SJCRH30 (cell line): ENCODE measurements around the gene STAT4. TPM values are rescaled to one million over a fixed set of nuclear protein-coding genes. Genes with fewer than 3 reads are reported as not detected.

Source experiments
- DNase-seq, 2 experiments: peaks; one replicate each; pipeline ENCODE4 v3.0.0-alpha.2; 2015 to 2020
- H3K27ac ChIP-seq: fragments of 250-450 bp; sonication (Bioruptor Pico); 2 replicates; pipeline ENCODE4 v1.5.1; 2020; ENCODE audit warnings: mild to moderate bottlenecking, moderate library complexity
- H3K27me3 ChIP-seq: fragments of 250-450 bp; sonication (Bioruptor Pico); 2 replicates; pipeline ENCODE4 v1.5.1; 2020; ENCODE audit warnings: mild to moderate bottlenecking, moderate library complexity
- H3K36me3 ChIP-seq: fragments of 250-450 bp; sonication (Bioruptor Pico); 2 replicates; pipeline ENCODE4 v1.5.1; 2020; ENCODE audit warnings: mild to moderate bottlenecking, moderate library complexity
- H3K4me1 ChIP-seq: fragments of 250-450 bp; sonication (Bioruptor Pico); 2 replicates; pipeline ENCODE4 v1.5.1; 2020; ENCODE audit warnings: mild to moderate bottlenecking, moderate library complexity
- H3K4me3 ChIP-seq: fragments of 250-450 bp; sonication (Bioruptor Pico); 2 replicates; pipeline ENCODE4 v1.5.1; 2020; ENCODE audit warnings: mild to moderate bottlenecking, moderate library complexity
- H3K9me3 ChIP-seq: fragments of 250-450 bp; sonication (Bioruptor Pico); replicated peaks from 2 replicates; pipeline ENCODE4 v1.5.1; 2020; ENCODE audit warnings: mild to moderate bottlenecking, moderate library complexity
- total RNA-seq: library from RNA; depleted of rRNA; stranded (reverse); fragments of >200 nt; shearing (Covaris generic); gene quantifications from 2 replicates; pipeline ENCODE4 v1.2.3, GENCODE V29; 2014

The STAT4 gene
- total RNA-seq, 1 experiment from 2014 or later: 0.16 TPM

GRCh38 chr2:191145769-191146471 is 4.9 kb downstream of the STAT4 start:
- H3K9me3 ChIP-seq: no peaks in the 10 kb centered on the region
- H3K4me3 ChIP-seq: no peak overlapping the region
- no peaks in the 10 kb centered on the region for H3K36me3 ChIP-seq
- peaks cover 14% of the 10 kb centered on the region for H3K27me3 ChIP-seq
- no peak for DNase-seq
- H3K4me1 ChIP-seq: no peaks in the 10 kb centered on the region
- H3K27ac ChIP-seq: no peak overlapping the region

- H3K27ac ChIP-seq: no peak overlapping the region
Measured at GRCh38 chr2:191144217-191144616, 6.6 kb downstream of the STAT4 start.

GRCh38 chr2:191143791-191144190 is 7.0 kb downstream of the STAT4 start:
- no peak for DNase-seq
- peaks cover 15% of the 10 kb centered on the region for H3K27me3 ChIP-seq
- no peaks in the 10 kb centered on the region for H3K36me3 ChIP-seq
- H3K27ac ChIP-seq: no peak overlapping the region
- no peaks in the 10 kb centered on the region for H3K4me1 ChIP-seq
- no peaks in the 10 kb centered on the region for H3K9me3 ChIP-seq
- no peak overlapping the region for H3K4me3 ChIP-seq

More at GRCh38 chr2:191144217-191144616, 6.6 kb downstream of the STAT4 start:
- Histone ChIP-seq H3K36me3 (no peaks in the 10 kb centered on the region), H3K9me3 (no peaks in the 10 kb centered on the region), H3K4me3 (no peak overlapping the region), H3K27me3 (peaks cover 15% of the 10 kb centered on the region), H3K4me1 (no peaks in the 10 kb centered on the region)
- DNase-seq: no peak

- Histone ChIP-seq H3K27ac (no peak overlapping the region), H3K4me1 (no peaks in the 10 kb centered on the region), H3K27me3 (peaks cover 5% of the 10 kb centered on the region), H3K36me3 (no peaks in the 10 kb centered on the region), H3K9me3 (no peaks in the 10 kb centered on the region), H3K4me3 (no peak overlapping the region)
- no peak for DNase-seq
Measured at GRCh38 chr2:191128911-191129304, 21.9 kb downstream of the STAT4 start.

- Histone ChIP-seq H3K4me3 (no peak overlapping the region), H3K9me3 (no peaks in the 10 kb centered on the region), H3K36me3 (no peaks in the 10 kb centered on the region), H3K27me3 (peaks cover 5% of the 10 kb centered on the region), H3K27ac (no peak overlapping the region), H3K4me1 (no peaks in the 10 kb centered on the region)
- DNase-seq: no peak
Measured at GRCh38 chr2:191128172-191128910, 22.5 kb downstream of the STAT4 start.

GRCh38 chr2:191127235-191127634 is 23.6 kb downstream of the STAT4 start:
- no peak overlapping the region for H3K27ac ChIP-seq
- H3K27me3 ChIP-seq: peaks cover 5% of the 10 kb centered on the region
- no peak for DNase-seq
- H3K9me3 ChIP-seq: no peaks in the 10 kb centered on the region
- no peak overlapping the region for H3K4me3 ChIP-seq
- H3K4me1 ChIP-seq: no peaks in the 10 kb centered on the region
- no peaks in the 10 kb centered on the region for H3K36me3 ChIP-seq

GRCh38 chr2:191126386-191127085 is 24.3 kb downstream of the STAT4 start:
- Histone ChIP-seq H3K4me1 (no peaks in the 10 kb centered on the region), H3K27me3 (peaks cover 5% of the 10 kb centered on the region), H3K4me3 (no peak overlapping the region), H3K9me3 (no peaks in the 10 kb centered on the region), H3K36me3 (no peaks in the 10 kb centered on the region), H3K27ac (no peak overlapping the region)
- no peak for DNase-seq

- DNase-seq: no peak
- Histone ChIP-seq H3K27ac (no peak overlapping the region), H3K9me3 (no peaks in the 10 kb centered on the region), H3K4me3 (no peak overlapping the region), H3K36me3 (no peaks in the 10 kb centered on the region), H3K4me1 (no peaks in the 10 kb centered on the region), H3K27me3 (no peaks in the 10 kb centered on the region)
Measured at GRCh38 chr2:191125646-191126045, 25.1 kb downstream of the STAT4 start.

GRCh38 chr2:191122638-191123294 is 28.0 kb downstream of the STAT4 start:
- Histone ChIP-seq H3K27me3 (no peaks in the 10 kb centered on the region), H3K4me3 (no peak overlapping the region), H3K9me3 (no peaks in the 10 kb centered on the region), H3K4me1 (no peaks in the 10 kb centered on the region), H3K36me3 (no peaks in the 10 kb centered on the region), H3K27ac (no peak overlapping the region)
- DNase-seq: no peak

- H3K36me3 ChIP-seq: no peaks in the 10 kb centered on the region
- H3K27me3 ChIP-seq: peaks cover 4% of the 10 kb centered on the region; the same call in 1 of the 2 replicates
- no peak overlapping the region for H3K27ac ChIP-seq
- DNase-seq: no peak
- H3K4me3 ChIP-seq: no peak overlapping the region
- no peaks in the 10 kb centered on the region for H3K9me3 ChIP-seq
- H3K4me1 ChIP-seq: no peaks in the 10 kb centered on the region
Measured at GRCh38 chr2:191117341-191117740, 33.5 kb downstream of the STAT4 start.

- Histone ChIP-seq H3K4me1 (no peaks in the 10 kb centered on the region), H3K4me3 (no peak overlapping the region), H3K27me3 (peaks cover 4% of the 10 kb centered on the region; the same call in 1 of the 2 replicates), H3K27ac (no peak overlapping the region), H3K9me3 (no peaks in the 10 kb centered on the region), H3K36me3 (no peaks in the 10 kb centered on the region)
- no peak for DNase-seq
Measured at GRCh38 chr2:191115804-191116203, 35.0 kb downstream of the STAT4 start.

- Histone ChIP-seq H3K4me1 (no peaks in the 10 kb centered on the region), H3K27ac (no peak overlapping the region), H3K36me3 (no peaks in the 10 kb centered on the region), H3K4me3 (no peak overlapping the region), H3K27me3 (peaks cover 5% of the 10 kb centered on the region; the same call in 1 of the 2 replicates), H3K9me3 (no peaks in the 10 kb centered on the region)
- no peak for DNase-seq
Measured at GRCh38 chr2:191115391-191115790, 35.4 kb downstream of the STAT4 start.

- Histone ChIP-seq H3K27ac (no peak overlapping the region), H3K9me3 (no peaks in the 10 kb centered on the region), H3K4me3 (no peak overlapping the region), H3K36me3 (no peaks in the 10 kb centered on the region), H3K27me3 (peaks cover 13% of the 10 kb centered on the region; the same call in 1 of the 2 replicates), H3K4me1 (no peaks in the 10 kb centered on the region)
- no peak for DNase-seq
Measured at GRCh38 chr2:191114403-191114886, 36.3 kb downstream of the STAT4 start.

GRCh38 chr2:191113761-191114160 is 37.0 kb downstream of the STAT4 start:
- no peak overlapping the region for H3K27ac ChIP-seq
- H3K36me3 ChIP-seq: no peaks in the 10 kb centered on the region
- no peak overlapping the region for H3K4me3 ChIP-seq
- H3K27me3 ChIP-seq: peaks cover 15% of the 10 kb centered on the region
- H3K4me1 ChIP-seq: no peaks in the 10 kb centered on the region
- H3K9me3 ChIP-seq: no peaks in the 10 kb centered on the region
- no peak for DNase-seq
